GM03348 (cell line): ENCODE data around the gene ARL5C.
A peak's percentile ranks its signal among the peaks of the same experiment; 100 is the strongest.
"Not testable (repeated sequence)": the region's sequence is repeated elsewhere in the genome, so short reads cannot be mapped to it uniquely, and the experiment has no call there.

Source experiments
- DNase-seq: peaks from one replicate; pipeline ENCODE4 v3.0.0; 2012; ENCODE audit warnings: low spot score

The ARL5C gene

DNA sequence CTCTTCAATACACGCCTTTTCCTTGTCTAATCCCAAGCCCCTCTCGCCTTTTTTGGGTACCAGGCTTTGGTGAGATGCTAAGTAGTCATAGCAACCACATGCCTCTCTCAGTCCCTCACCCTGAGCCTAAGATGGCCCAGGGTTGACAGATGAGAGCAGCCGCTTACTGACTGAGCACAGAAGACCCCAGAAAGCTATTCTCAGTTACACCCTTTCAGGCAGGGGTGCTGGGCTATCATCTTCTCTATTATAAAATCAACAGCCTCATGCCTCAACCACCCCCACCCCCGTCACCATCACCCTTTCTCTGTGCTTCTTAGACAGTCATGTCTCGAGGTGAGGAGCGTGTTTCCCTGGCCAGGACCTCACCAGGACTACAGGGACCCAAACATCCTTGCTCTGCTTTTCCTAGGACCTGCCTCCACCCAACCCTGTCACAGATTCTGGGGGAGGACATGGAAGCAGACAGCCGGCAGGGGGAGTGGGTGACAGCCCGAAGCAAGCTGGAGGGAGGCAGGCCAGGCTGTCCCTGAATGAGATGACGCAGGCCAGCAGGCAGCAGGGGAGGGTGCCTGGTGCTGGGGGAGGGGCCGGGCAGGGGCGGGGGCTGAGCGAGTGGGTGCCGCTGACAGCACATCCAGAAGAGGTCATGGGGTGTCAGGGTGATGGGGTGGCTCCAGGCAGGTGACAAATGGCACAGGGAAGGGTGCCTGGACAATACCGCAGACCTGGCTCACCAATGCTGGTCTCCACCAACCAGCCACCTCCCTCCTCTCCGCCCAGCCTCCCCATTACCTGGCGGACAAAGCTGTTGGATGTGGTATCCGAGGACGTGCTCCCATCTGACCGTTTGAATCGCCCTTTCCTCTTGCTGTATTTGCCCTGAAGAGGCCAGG is 28.4 kb upstream of the ARL5C start:
- DNase-seq = peak; percentile 85

DNA sequence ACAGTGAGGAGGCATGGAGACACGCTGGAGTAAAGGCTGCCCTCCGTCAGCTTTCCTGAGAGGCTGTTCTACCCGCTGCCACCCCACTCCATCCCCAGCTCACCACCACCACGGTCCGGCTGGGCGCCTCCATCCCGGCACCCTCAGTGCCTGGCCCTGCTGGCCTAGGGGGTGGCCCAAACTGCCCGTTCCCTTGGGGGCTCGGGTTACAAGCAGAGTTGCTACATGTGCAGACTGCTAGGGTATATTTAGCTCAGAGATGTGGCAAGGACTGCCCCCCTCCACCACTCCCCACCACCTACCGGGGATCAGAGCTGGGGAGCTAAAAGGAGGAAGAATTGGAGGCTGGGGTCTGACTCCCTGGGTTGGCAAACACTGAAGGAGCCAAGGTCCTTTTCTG is 27.4 kb upstream of the ARL5C start:
- no peak for DNase-seq

DNA sequence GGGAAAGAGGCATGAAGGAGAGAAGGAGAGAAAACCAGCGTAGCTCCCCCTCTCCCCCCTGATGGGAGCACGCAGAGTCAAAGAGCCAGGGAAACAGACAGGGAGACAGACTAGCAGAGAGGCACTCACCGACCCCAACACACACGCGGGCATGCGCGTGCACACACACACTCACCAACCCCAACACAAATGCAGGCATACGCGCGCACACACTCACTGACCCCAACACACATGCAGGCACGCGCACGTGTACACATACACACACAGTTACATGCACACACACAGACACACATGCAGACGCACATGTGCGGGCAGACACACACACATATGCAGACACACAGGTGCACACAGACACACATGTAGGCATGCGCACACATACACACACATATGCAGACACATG is 26.9 kb upstream of the ARL5C start:
- DNase-seq = no peak

DNA sequence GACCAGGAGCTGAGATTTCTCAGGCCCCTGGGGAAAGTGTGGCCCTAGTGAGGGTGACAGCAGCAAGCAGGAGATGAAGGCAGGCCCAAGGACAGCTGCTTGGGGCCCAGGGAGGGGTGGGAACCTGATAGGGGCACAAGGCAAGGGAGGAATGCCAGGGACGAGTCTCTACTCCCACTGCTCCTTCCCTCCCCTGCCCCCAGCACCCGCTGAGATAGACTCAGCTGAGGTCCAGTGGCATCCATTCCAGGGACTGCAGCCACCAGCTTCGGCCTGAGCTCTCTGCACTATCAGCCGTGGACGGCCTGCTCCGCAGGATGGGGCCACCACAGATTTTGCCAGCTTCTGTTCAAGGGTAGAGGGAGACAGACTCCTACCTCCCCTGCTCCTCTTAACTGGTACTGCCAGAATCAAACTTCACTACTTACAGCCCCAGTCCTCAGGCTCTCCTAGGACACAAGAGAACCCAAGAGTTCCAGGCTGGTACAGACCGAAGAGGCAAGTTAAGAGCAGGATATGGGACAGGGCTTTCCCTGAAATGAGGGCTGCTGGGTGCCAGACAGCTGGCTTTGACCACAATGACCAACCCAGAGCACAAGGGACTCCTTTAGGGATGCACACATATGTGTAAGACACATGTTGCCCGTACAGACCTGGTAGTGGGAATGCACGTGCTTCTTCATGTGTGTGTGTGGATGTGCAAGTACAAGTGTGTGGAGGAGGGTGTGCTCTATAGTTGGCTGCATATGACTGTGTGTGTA is 26.0 kb upstream of the ARL5C start:
- DNase-seq = no peak

DNA sequence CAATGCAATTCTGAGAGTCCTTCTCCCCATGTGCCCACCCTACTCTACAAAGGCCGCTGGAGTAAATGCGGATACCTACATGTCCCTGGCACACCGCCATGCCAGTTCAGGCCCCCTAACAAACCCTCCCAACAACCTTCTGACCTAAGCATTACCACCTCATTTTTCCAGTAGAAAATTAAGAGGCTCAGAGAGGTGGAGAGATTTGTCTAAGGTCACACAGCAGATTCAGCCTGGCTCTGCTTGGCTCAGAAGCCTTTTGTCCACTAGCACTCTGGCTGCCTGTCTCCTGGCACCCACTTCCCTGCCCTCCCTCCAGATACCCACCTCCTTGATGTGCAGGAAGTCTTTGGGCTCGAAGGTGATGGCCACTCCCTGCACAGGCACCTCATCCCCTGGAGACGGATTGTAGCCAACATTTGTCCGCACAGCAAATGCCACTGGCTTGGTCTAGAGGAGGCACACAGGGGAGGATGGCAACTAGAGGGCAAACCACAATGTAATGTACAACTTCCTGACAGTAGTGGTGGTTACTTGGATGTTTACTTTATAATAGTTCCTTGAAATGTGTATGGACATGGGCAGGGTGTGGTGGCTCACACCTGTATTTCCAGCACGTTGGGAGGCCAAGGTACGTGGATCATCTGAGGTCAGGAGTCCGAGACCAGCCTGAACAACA is 21.3 kb upstream of the ARL5C start:
- DNase-seq = no peak

DNA sequence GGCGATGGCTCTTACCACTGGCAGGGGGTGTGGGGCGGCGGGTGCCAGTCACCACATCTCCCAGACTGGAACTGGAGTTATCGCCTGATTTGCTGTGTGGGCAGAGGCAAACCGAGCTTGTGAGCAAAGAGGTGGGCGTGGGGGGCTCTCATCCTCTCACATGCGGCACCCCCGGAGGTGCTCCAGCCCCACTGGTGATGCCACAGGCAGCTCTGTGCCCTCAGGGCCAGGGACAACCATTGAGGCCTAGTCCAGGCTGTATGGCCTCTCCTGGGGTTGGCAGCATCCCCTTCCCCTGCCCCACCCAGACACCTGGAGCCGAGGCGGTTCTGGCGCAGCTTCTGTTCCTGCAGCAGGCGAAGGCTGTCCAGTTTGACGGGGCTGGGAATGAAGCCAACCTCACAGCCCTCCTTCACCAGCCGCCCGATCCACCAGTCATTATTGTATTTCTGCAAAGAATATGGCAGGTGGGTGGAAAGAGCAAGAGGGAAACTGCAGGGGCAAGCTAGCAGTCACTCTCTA is 20.6 kb upstream of the ARL5C start:
- DNase-seq = no peak

DNA sequence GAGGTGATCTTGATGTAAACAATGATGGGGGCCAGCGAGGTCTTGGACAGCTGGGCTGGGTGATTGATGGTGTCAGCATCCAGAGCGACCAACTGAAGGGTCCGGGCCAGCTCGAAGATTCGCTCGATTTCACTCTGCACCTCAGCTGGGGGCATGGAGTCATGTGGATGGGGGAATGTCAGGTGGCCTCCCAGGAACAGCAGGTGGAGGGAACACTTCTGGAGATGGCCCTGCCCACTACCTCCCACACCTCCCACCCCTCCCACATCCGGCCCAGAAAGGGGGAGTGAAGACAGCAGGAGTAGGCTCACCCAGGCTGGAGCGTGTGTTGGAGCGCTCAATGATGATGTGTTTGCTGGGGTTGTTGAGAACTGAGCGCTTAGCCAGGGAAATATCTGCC is 17.8 kb upstream of the ARL5C start:
- no peak for DNase-seq

DNA sequence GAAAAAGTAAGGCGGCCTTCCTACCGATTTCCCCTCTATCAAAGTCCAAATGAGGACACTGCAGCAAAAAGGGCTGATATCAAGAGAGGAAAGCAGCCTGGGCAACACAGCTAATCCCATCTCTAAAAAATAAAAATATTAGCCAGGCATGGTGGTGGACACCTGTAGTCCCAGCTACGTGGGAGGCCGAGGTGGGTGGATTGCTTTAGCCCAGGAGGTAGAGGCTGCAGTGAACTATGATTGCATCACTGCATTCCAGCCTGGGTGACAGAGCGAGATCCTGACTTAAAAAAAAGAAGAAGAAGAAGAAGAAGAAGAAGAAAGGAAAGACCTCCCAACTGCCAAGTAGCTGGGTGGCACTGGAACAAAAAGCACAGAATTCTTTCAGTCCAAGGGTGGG is 17.1 kb upstream of the ARL5C start:
- DNase-seq = no peak

DNA sequence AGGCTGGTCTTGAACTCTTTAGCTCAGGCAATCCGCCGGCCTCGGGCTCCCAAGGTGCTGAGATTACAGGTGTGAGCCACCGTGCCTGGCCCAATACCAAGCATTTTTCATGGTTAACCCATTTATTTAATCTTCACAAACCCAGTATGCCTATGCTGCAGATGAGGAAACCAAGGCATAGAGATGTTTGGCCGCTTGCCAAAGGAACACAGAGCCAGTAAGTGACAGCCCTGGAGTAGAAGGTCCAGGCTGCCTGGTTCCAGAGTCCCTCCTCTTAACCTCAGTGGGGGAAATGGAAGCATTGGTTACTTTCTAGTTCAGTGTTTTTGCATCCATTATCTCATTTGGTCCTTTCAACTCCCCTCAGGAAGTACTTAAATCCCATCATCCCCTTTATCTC is 15.3 kb upstream of the ARL5C start:
- no peak for DNase-seq

DNA sequence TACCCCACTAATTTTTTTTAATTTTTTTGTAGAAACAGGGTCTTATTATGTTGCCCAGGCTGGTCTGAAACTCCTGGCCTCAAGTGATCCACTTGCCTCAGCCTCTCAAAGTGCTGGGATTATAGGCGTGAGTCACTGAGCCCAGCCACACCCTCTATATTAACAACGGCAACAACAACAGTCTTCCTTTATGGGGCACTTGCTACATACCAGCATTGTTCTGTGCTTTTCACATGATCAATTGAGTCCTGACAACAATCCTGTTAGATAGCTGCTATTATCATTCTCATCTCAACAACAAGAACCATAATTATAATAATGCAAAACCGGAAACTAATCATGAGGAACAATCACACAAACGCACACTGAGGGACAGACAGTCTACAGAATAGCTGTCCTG is 12.6 kb upstream of the ARL5C start:
- peak; percentile 62 for DNase-seq

DNA sequence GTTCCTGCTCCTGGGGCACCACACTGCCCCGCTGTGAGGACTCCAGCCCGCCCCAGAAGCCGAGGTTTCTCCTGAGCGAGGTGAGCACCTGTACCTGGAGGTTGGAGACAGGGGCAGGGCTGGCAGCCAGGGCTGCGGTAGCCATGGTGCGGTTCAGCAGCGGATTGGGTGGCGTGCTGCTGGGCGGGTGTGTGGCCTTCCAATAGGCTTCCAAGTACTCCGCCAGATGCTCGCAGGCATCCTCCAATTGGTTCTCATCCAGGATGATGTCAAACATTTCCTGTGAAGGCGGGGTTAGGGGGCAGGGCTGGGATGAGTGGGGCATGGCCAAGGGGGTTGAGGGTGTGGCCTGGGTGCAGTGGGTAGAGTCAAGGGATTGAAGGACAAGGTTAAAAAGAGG is 11.3 kb upstream of the ARL5C start:
- DNase-seq = no peak

DNA sequence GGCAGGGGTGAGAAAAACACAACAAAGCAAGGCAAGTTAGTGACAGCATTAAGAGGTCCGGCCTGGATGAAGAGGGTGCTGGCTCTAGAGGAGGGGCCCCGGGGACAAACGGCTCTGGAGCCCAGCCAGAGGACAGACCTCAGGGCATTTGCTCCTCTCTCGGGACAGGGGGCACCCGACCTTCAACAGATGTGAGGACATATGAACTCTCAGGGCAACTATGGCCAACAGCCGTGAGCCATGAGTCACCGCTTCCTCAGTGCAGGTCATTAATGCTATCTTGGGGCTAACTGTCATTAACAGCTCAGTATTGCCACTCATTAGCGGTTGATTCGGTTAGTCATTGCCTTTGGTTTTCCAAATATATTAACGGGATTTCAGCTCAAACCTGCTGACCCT is 9.7 kb upstream of the ARL5C start:
- DNase-seq = no peak

DNA sequence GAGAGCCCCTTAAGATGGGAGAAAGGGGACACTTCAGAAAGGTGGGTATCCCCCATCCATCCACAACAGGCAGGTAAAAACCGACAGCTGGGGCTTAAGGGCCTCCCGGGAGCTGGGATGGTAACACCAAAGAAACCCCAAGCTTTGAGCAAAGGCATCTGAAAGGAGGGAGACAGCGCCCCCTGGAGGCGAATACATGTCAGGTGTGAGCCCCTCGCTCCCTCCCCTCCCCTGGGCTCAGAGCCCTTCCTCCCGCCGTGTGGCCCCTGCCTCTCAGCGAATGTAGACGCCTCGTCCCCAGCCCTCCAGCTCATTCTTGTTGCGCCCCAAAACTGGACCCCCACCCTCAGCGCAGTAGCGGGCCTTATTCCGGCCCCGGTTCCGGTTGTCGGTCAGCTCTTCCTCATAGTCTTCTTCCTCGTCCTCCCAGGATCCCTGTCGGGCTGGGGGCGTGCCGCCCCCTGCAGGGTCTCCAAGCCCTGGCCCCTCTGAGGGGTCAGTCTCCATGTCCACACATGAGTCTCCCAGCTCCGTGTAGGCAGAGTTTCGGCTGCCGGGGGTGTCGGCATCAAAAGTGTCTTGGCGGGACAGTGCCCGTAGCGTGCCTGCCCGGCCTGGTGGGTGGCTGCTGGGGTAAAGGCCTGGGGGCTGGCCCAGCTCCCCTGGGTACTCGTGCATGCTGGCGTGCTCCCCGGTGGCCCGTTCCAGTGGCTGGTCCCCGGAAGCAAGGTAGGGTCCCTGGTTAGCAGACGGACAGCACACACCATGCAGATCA is 9.1 kb upstream of the ARL5C start:
- peak; percentile 84 for DNase-seq

DNA sequence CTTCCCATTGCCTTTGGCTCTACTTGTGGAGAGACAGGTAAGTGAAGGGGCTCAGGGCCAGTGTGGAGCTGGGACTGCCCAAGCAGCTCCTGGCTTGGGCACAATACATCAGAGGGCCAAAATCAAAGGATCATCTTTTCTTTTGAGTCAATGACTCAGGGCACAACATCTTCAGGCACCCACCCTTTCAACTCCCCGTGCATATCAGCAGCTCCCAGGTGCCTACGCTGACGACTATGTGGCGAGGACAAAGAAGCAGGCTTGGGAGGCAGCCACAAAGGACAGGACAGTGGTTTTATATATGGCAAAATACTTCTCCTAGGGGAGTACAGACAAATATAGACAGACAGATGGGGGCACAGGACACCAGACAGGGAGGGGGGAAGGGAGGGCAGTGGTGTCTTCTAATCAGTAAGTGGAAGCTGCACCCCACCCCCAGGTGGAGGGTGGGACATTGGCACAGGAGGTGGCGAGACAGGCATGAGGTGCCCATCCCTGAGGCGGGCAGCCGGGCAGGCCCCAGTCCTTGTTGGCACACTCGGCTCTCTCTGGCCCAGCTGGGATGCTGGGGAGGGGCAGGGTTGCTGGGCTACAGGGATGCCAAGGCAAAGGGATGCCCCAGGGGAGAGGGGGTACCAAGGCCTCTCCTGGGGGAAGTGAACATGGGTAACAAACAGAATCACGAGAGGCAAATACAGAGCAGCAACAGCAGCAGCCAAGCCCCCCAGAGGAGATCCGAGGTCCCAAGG is 7.7 kb upstream of the ARL5C start:
- no peak for DNase-seq

DNA sequence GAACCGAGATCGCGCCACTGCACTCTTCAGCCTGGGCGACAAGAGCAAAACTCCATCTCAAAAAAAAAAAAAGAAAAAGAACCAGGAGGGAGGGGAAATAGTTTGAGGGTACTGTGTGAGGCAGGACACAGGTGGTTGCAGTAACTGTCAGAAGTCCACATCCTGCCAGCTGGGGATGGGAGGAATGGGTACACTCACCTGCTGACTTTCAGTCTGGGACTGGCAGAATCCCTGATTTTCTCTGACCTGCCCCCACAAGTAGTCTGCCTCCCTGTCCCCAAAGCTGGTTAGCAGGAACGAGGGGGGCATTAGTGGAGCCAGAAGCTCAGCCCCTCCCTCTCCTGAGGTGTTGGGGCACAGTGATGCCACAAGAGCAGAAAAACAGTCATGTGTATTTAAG is 7.1 kb upstream of the ARL5C start:
- no peak for DNase-seq

DNA sequence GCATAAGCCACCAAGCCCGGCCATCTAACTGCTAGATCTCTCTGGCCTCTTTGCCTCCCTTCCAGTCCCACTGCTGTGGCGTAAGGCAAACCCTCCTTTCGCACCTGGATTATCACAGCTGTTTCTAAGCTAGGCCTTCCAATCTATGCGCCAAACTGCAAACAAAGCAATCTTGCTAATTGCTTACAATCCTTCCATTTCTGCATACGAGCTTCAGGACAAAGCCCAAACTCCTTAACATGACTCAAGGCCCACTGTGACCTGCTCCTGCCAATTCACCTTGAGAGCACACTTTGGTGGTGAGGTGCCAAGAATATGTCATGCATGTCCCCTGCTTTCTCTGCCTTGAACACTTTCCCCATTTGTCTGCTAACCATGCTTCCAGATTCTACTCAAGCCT is 6.0 kb upstream of the ARL5C start:
- no peak for DNase-seq

DNA sequence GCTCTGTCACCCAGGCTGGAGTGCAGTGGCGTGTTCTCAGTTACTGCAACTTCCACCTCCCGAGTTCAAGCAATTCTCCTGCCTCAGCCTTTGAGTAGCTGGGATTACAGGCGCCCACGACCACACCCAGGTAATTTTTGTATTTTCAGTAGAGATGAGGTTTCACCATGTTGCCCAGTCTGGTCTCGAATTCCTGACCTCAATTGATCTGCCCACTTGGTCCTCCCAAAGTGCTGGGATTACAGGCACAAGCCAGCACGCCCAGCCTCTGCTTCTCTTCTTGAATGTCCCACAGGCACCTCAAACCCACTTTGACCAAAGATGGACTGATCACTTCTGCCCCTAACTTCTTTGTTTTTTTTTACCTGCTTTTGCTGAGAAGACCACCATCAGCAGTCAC is 4.6 kb upstream of the ARL5C start:
- DNase-seq = no peak

DNA sequence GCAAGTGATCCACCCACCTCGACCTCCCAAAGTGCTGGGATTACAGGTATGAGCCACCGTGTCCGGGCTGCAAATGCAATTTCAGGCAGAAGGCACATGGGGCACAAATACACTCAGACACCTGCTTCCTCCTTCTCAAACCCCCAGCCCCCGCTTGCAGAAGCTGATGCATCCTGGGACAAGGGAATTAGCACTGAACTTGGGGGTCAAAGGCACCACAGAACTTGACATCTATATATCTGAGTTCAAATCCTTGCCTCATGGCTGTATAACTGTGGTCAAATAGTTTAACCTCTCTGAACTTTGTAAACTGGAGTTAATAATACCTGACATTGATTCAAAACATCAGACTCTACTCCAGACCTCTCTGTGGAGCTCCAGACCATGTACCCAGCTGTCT is 4.1 kb upstream of the ARL5C start:
- no peak for DNase-seq

DNA sequence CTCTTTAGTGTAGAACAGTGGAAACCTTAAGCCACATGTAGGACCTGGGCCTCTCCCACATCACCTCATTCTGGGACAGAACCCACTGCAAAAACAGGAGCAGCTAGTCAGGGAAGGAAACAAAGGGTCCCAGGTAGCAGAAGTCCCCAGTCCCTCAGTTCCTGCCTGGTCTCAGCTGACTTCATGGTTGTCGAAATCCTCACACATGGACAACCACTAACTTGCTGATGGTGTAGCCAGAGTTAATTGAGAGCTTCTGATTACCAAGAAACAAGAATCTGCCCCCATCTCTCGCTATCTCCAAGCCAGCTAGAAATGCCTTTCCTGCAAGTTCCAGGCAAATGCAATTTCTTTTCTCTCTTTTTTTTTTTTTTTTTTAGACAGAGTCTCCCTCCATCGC is 3.6 kb upstream of the ARL5C start:
- DNase-seq = no peak

DNA sequence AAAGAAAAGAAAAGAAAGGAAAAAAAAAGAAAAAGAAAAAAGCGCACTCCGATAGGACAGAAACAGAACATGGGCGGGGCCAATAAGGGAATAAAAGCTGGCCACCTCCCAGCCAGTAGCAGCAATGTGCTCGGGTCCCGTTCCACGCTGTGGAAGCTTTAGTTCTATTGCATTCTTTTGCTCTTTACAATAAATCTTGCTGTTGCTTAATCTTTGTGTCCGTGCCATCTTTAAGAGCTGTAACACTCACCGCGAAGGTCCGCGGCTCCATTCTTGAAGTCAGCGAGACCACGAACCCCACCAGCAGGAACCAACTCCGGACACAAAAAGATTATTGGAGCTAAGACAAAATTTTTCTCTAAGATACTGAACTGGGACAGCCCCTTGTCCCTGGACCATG is 3.1 kb upstream of the ARL5C start:
- no peak for DNase-seq

DNA sequence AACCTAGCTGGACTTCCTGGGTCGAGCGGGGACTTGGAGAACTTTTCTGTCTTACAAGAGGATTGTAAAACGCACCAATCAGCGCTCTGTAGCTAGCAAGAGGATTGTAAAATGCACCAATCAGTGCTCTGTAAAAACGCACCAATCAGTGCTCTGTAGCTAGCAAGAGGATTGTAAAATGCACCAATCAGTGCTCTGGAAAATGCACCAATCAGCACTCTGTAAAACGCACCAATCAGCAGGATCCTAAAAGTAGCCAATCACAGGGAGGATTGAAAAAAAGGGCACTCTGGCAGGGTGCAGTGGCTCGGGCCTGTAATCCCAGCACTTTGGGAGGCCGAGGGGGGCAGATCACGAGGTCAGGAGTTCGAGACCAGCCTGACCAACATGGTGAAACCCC is 2.5 kb upstream of the ARL5C start:
- DNase-seq = not testable (repeated sequence)
